Activated CD4-positive, alpha-beta T cell treated with anti-CD3 and anti-CD28 coated beads, Interleukin-2, Interleukin-6, amounts not matched to agents 100 ng/mL and 50 ng/mL, durations not matched to agents 16 hours and 8 hours (primary cell): Measurements from ENCODE around the gene SENP3.

Source experiments
- DNase-seq: peaks from one replicate; pipeline ENCODE4 v3.0.0-alpha.2; 2020

SENP3 gene

GRCh38 chr17:7577327-7578199 is 15.8 kb downstream of the SENP3 start:
- no peak for DNase-seq

GRCh38 chr17:7579001-7579833 is 17.5 kb downstream of the SENP3 start, which contains the start of gene CD68:
Gene CD68, plus strand, starts transcription at chr17:7579638. Its CDS starts 40 bp downstream, at chr17:7579678.
- peak; percentile 90 for DNase-seq

GRCh38 chr17:7579834-7580603 is 18.3 kb downstream of the SENP3 start:
- DNase-seq = no peak

- DNase-seq = no peak
Observed at GRCh38 chr17:7580604-7581575, 19.2 kb downstream of the SENP3 start.

- DNase-seq = no peak
Observed at GRCh38 chr17:7582396-7583252, 20.9 kb downstream of the SENP3 start.

GRCh38 chr17:7583253-7584109 is 21.8 kb downstream of the SENP3 start, which contains the start of gene MPDU1:
Gene MPDU1, plus strand, starts transcription at chr17:7583852. Its CDS starts 11 bp downstream, at chr17:7583863.
- peak; percentile 97 for DNase-seq

- no peak for DNase-seq
Observed at GRCh38 chr17:7586673-7587419, 25.1 kb downstream of the SENP3 start.

- no peak for DNase-seq
Observed at GRCh38 chr17:7587420-7588151, 25.9 kb downstream of the SENP3 start.

- no peak for DNase-seq
Observed at GRCh38 chr17:7588553-7589203, 27.0 kb downstream of the SENP3 start.

GRCh38 chr17:7589204-7589868 is 27.6 kb downstream of the SENP3 start:
- DNase-seq = peak; percentile 74

- DNase-seq = no peak
Observed at GRCh38 chr17:7589891-7590691, 28.4 kb downstream of the SENP3 start, which contains the start of gene SOX15. Gene SOX15, minus strand, starts transcription at chr17:7590094. Its CDS starts 418 bp downstream, at chr17:7589676.

- no peak for DNase-seq
Observed at GRCh38 chr17:7590743-7591142, 29.0 kb downstream of the SENP3 start.

- DNase-seq = no peak
Observed at GRCh38 chr17:7591596-7591995, 29.9 kb downstream of the SENP3 start.

GRCh38 chr17:7592422-7593021 is 30.8 kb downstream of the SENP3 start:
- DNase-seq = no peak

- no peak for DNase-seq
Observed at GRCh38 chr17:7593296-7593695, 31.6 kb downstream of the SENP3 start.
